Upper lobe of left lung (tissue), 6 donors: ENCODE data around the gene MITF. TPM values are rescaled to one million over a fixed set of nuclear protein-coding genes. Genes with fewer than 3 reads are reported as not detected.

ENCODE experiments used
- ATAC-seq, 2 donors: fragments of 200-7000 bp; cut with Tn5 transposase; one replicate each; pipeline ENCODE4 v1.9.1; 2022; ENCODE audit warnings: mild to moderate bottlenecking in 2 of 2, moderate library complexity in 2 of 2; ENCODE audit not compliant: low FRiP score in 2 of 2
- DNase-seq, 2 donors: peaks; one replicate each; pipeline ENCODE4 v3.0.0-alpha.2; 2019 to 2020
- H3K27ac ChIP-seq, 4 donors: fragments of 200-600 bp; sonication (generic); one replicate each; pipeline ENCODE4 v1.5.1; 2016 to 2019
- H3K27me3 ChIP-seq, 4 donors: fragments of 200-600 bp; sonication (generic); one replicate each; pipeline ENCODE4 v1.5.1; 2017 to 2019
- H3K36me3 ChIP-seq, 4 donors: fragments of 200-600 bp; sonication (generic); one replicate each; pipeline ENCODE4 v1.5.1; 2016 to 2019
- H3K4me1 ChIP-seq, 4 donors: fragments of 200-600 bp; sonication (generic); one replicate each; pipeline ENCODE4 v1.5.1; 2018 to 2019
- H3K4me3 ChIP-seq, 4 donors: fragments of 200-600 bp; sonication (generic); one replicate each; pipeline ENCODE4 v1.5.1; 2017 to 2019; ENCODE audit warnings: mild to moderate bottlenecking in 2 of 4, moderate library complexity in 1 of 4
- H3K9me3 ChIP-seq, 4 donors: fragments of 200-600 bp; sonication (generic); one replicate each; pipeline ENCODE4 v1.5.1; 2018 to 2019
- EP300 ChIP-seq, 4 donors: sonication (generic); formaldehyde crosslinking; IDR thresholded peaks; one replicate each; pipeline ENCODE4 v1.5.1; 2017; ENCODE audit warnings: antibody characterized with exemption in 4 of 4, control low read depth in 2 of 4
- POLR2A ChIP-seq, 4 donors: fragments of 450-650 bp; IDR thresholded peaks; one replicate each; pipeline ENCODE4 v1.5.1; 2016 to 2017; ENCODE audit warnings: antibody characterized with exemption in 4 of 4, mild to moderate bottlenecking in 2 of 4
- POLR2AphosphoS5 ChIP-seq, 2 donors: sonication (generic); formaldehyde crosslinking; IDR thresholded peaks; one replicate each; pipeline ENCODE4 v1.5.1; 2017; ENCODE audit warnings: antibody characterized with exemption in 2 of 2
- WGBS, 2 donors: methylation state at CpG; one replicate each; pipeline ENCODE4 v1.1.5; 2017 to 2018; 5-methylcytosine and 5-hydroxymethylcytosine counted together
- total RNA-seq, 6 donors: library from RNA; depleted of rRNA in 4 of 6; stranded (reverse); fragments of >200 nt in 4 of 6; gene quantifications; one replicate each; pipeline versions ENCODE4 v1.1.0 to v1.2.1, GENCODE V29; 2016 to 2021
- TF ChIP-seq, protein P1 (sequence below), 6 experiments: fragments of 450-650 bp in 4 of 6; fragments of 200-600 bp in 2 of 6; sonication (generic) in 2 of 6; IDR thresholded peaks; one replicate each; pipeline ENCODE4 v1.5.1; 2016 to 2019; ENCODE audit warnings: antibody characterized with exemption in 6 of 6
- donor health status: DM: no; HTN: no; CAD: no; lungs with moderate emphysema.
- donor health status: DM: no; HTN: yes; CAD: no; lungs with severe emphysema.

The MITF gene
- total RNA-seq, 6 donors from 2014 or later, result 21.9 to 37.2 (median 29.5) TPM

DNA sequence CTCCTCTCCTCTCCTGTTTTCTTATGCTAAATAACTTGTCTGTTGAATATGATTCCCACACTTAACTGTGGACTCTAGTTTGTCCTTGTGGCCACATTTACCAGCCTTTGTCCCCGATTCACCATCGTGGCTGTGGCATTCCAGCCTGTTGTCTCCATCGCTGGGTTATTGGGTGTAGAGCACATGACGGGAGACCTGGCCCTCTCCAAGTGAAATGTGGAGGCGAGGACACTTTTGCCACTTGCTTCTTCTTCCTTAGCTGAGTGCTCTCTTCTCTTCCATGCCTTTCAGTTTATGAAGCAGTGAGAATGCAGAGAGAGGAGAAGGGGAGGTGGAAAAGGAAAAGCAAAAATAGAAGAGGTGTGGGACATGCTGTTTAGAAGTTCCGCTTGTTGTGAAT is 198.8 kb downstream of the MITF start:
- WGBS, 2 donors, result 93 to 96% methylated on average over 6 of the region's 6 CpGs
- Histone ChIP-seq H3K9me3 (no peaks in the 10 kb centered on the region), H3K4me1 (no peaks in the 10 kb centered on the region), H3K4me3 (no peak overlapping the region), H3K36me3 (peaks cover 0 to 8% (median 0%) of the 10 kb centered on the region in 4 donors), H3K27me3 (no peaks in the 10 kb centered on the region), H3K27ac (no peak overlapping the region)
- no peak for ATAC-seq
- DNase-seq, result no peak
- TF ChIP-seq EP300 (IDR thresholded peaks at IDR 0.05) (no peak), POLR2A (IDR thresholded peaks at IDR 0.05) (no peak), POLR2AphosphoS5 (IDR thresholded peaks at IDR 0.05) (no peak)
- TF ChIP-seq, protein P1, sequence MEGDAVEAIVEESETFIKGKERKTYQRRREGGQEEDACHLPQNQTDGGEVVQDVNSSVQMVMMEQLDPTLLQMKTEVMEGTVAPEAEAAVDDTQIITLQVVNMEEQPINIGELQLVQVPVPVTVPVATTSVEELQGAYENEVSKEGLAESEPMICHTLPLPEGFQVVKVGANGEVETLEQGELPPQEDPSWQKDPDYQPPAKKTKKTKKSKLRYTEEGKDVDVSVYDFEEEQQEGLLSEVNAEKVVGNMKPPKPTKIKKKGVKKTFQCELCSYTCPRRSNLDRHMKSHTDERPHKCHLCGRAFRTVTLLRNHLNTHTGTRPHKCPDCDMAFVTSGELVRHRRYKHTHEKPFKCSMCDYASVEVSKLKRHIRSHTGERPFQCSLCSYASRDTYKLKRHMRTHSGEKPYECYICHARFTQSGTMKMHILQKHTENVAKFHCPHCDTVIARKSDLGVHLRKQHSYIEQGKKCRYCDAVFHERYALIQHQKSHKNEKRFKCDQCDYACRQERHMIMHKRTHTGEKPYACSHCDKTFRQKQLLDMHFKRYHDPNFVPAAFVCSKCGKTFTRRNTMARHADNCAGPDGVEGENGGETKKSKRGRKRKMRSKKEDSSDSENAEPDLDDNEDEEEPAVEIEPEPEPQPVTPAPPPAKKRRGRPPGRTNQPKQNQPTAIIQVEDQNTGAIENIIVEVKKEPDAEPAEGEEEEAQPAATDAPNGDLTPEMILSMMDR (IDR thresholded peaks at IDR 0.05), result no peak

DNA sequence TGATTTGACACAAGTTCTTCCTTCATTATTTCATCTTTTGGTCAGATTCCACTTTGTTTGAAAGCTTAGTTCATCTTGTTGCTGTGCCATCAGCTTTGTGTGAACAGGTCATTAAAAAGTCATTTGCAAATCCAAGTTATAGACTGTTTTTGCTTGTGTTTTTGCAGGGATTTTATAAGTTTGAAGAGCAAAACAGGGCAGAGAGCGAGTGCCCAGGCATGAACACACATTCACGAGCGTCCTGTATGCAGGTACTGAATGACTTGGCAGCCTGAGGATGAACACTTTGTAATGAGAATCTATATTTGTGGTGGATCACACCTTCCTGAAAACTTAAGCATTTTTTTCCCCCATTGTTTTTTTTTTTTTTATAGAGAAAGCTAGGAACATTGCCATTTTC is 199.7 kb downstream of the MITF start:
- Histone ChIP-seq H3K27me3 (no peaks in the 10 kb centered on the region), H3K4me3 (no peak overlapping the region), H3K27ac (no peak overlapping the region), H3K4me1 (no peaks in the 10 kb centered on the region), H3K9me3 (no peaks in the 10 kb centered on the region), H3K36me3 (peaks cover 0 to 8% (median 0%) of the 10 kb centered on the region in 4 donors)
- 91 to 98% methylated on average over 3 of the region's 3 CpGs for WGBS, 2 donors
- ATAC-seq (no peak), DNase-seq (no peak)
- TF ChIP-seq POLR2AphosphoS5 (IDR thresholded peaks at IDR 0.05) (no peak), POLR2A (IDR thresholded peaks at IDR 0.05) (no peak), EP300 (IDR thresholded peaks at IDR 0.05) (no peak)
- TF ChIP-seq, protein P1 (IDR thresholded peaks at IDR 0.05), result no peak

DNA sequence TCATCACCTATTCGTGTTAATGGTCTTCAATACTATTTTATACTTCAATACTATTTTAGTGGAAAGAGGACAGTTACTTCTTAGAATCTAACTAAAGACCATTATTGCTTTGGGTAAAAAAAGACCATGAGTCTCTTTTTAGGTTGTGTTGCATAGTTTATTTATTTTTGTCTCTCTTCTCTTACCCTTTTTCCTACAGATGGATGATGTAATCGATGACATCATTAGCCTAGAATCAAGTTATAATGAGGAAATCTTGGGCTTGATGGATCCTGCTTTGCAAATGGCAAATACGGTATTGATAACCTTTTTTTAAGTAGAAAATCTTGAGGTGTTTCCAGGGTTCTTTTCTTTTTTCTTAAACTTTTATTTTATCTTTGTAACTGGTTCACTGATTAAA is 201.8 kb downstream of the MITF start:
- ATAC-seq (no peak), DNase-seq (no peak)
- TF ChIP-seq, protein P1 (IDR thresholded peaks at IDR 0.05), result no peak
- TF ChIP-seq POLR2AphosphoS5 (IDR thresholded peaks at IDR 0.05) (no peak), POLR2A (IDR thresholded peaks at IDR 0.05) (no peak), EP300 (IDR thresholded peaks at IDR 0.05) (no peak)
- H3K4me1 ChIP-seq, result no peaks in the 10 kb centered on the region
- peaks cover 0 to 8% (median 0%) of the 10 kb centered on the region in 4 donors for H3K36me3 ChIP-seq
- no peak overlapping the region for H3K4me3 ChIP-seq
- no peaks in the 10 kb centered on the region for H3K27me3 ChIP-seq
- no peaks in the 10 kb centered on the region for H3K9me3 ChIP-seq
- WGBS, 2 donors, result 88 to 90% methylated on average over 3 of the region's 3 CpGs
- no peak overlapping the region for H3K27ac ChIP-seq

DNA sequence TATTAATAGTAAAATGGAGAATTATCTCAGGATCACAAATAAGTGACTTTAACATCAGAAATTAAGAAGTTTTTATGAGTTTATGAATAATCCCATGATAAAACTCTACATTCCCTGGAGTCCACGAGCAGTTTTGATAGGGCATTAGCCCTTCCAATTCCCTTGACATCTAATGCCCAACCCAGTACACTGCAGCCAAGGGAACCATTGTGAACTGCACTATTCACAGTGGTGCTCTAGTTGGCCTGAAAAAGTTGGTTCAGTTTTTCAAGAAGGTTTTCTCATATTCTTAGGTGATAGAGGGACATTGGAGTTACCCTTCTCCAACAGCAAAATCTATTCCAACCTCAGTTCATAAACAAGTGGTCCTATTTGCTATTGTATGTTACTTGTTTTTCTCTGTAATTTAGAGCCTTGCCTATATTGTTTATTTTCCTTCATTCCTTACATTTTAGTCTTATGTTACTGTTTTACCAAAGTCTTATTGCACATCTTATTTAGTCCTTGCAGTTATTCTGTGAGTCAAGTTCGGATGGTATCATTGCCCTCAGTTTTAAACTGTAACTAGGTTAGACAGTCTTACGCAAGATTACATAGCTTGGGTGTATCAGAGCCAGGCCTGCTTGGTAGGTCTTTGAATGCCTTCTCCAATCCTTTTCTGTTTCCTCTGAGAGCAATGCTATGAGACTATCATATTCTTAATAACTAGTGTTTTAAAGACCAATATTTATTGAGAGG is 202.3 kb downstream of the MITF start:
- WGBS, 2 donors, result 87 to 90% methylated on average over 3 of the region's 3 CpGs
- Histone ChIP-seq H3K27me3 (no peaks in the 10 kb centered on the region), H3K4me3 (no peak overlapping the region), H3K27ac (no peak overlapping the region), H3K9me3 (no peaks in the 10 kb centered on the region), H3K4me1 (no peaks in the 10 kb centered on the region), H3K36me3 (peaks cover 0 to 8% (median 0%) of the 10 kb centered on the region in 4 donors)
- TF ChIP-seq, protein P1 (IDR thresholded peaks at IDR 0.05), result no peak
- TF ChIP-seq EP300 (IDR thresholded peaks at IDR 0.05), result no peak
- TF ChIP-seq POLR2AphosphoS5 (IDR thresholded peaks at IDR 0.05), result no peak
- TF ChIP-seq POLR2A (IDR thresholded peaks at IDR 0.05), result no peak
- ATAC-seq (no peak), DNase-seq (no peak)
